Measurements from ENCODE around the gene PKMYT1. TPM values are rescaled to one million over a fixed set of nuclear protein-coding genes. Genes with fewer than 3 reads are reported as not detected.

The PKMYT1 gene
- total and polyA plus RNA-seq, 9 of the 15 experiments (the other 6 are each of a cell fraction or from before 2014, with no cell fraction given): 8.7 to 201 (median 37.8) TPM

GRCh38 chr16:2969545-2970521 lies 10.4 kb downstream of the PKMYT1 start (continued):
- no peak for TF ChIP-seq STAT5A (IDR thresholded peaks at IDR 0.05; ENCODE audit: borderline replicate concordance, low read length)
- TF ChIP-seq ZNF830 (CRISPR knock-in tag; IDR thresholded peaks at IDR 0.05): no peak
- TF ChIP-seq CTBP1 (IDR thresholded peaks at IDR 0.05; ENCODE audit: borderline replicate concordance): peak; percentile 69
- no peak for TF ChIP-seq PREB (CRISPR knock-in tag; IDR thresholded peaks at IDR 0.05)
- TF ChIP-seq MGA (IDR thresholded peaks at IDR 0.05): no peak
- TF ChIP-seq RBFOX2 (IDR thresholded peaks at IDR 0.05; ENCODE audit: low read depth, low read length): peak; percentile 67
- 0 out of 2 replicates have a peak, but pooled peaks have one; percentile 24 for TF ChIP-seq SAFB (IDR thresholded peaks at IDR 0.05; ENCODE audit: borderline replicate concordance, low read depth, low read length)
- TF ChIP-seq CXXC5 (CRISPR knock-in tag; IDR thresholded peaks at IDR 0.05): peak; percentile 86
- TF ChIP-seq POU5F1 (IDR thresholded peaks at IDR 0.05; ENCODE audit: borderline replicate concordance, low read depth, low read length, partially characterized antibody): no peak
- no peak for TF ChIP-seq IFI16 (CRISPR knock-in tag; IDR thresholded peaks at IDR 0.05)
- peak; percentile 96 for TF ChIP-seq HMGN3 (IDR thresholded peaks at IDR 0.05; ENCODE audit: borderline replicate concordance, extremely low read depth, insufficient read length, low read depth, low read length)
- no peak for TF ChIP-seq E2F5 (CRISPR knock-in tag; IDR thresholded peaks at IDR 0.05)
